Stimulated activated CD4-positive, alpha-beta T cell treated with anti-CD3 and anti-CD28 coated beads, Interleukin-1b, Interleukin-23, amount 100 ng/mL, for 1 hour (primary cell): Measurements from ENCODE around the gene KLHL29.

ENCODE experiments used
- DNase-seq, 2 donors: peaks; one replicate each; pipeline ENCODE4 v3.0.0-alpha.2; 2020; ENCODE audit warnings: low read depth in 2 of 2

The KLHL29 gene

GRCh38 chr2:23422089-23423061 is 37.4 kb downstream of the KLHL29 start:
- DNase-seq = no peak

GRCh38 chr2:23423062-23423872 is 38.3 kb downstream of the KLHL29 start:
- DNase-seq = no peak

DNA sequence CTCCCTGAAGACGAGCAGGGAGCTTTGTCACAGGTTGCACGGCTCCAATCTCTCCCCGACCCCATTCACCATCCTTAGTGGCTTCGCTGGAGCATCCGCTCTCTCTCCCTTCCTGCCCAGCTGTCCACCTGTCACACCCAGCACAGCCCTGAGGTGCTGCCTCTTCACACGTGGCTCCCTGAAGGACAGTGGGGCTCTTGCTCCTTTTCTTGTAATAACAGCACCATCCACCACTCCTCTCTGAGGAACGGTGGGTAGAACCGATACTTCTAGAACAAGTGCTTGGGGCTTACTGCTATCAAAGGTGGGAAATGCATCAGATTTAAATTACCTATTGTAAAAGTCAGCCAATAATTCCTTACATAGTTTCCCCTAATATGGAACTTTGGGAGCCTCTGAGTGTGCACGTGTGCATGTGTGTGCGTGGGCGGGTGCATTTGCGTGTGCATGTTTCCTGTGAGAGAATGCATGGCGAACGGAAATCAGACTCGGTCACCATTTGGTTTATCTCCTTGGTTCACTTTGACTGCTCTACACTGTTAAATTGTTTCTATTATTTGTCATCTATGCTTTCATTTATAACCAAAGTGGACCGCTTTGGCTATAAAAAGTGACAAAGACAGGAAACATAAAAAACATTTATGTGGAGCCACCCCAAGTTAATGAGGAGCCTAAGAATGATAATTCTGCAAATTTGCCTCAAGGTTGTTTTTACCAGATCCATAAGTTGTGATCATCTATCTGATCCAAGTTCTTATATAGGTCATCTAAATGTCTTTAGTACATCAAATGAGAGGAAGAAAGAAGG is 39.1 kb downstream of the KLHL29 start:
- no peak for DNase-seq

DNA sequence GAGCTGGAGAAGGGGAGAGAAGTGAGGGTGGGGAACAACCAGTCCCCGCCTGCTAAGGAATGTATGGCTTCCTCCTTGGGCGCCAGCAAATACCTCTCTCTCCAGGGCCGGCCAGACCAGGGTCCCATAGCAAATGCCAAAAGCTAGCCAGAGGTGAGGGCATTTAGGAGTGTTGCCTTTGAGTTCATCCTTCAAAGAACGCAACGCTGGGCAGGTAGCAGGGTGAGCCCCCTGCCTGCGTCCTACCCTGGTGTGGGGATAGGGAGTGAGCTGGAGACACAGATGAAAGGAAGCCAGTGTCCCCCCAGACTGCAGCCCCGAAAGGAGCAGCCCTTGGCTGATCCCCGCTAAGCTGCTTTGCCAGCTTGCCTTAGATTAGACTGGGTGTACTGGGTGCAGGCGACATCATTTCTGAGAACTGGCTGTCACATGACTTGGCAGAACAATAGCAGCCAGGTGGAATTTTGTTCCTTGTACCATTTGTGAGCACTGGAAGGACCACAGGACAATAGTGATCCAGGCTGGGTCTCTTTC is 40.4 kb downstream of the KLHL29 start:
- no peak for DNase-seq

- no peak for DNase-seq
These were observed 40.9 kb downstream of the KLHL29 start for GRCh38 chr2:23425885-23426262.

DNA sequence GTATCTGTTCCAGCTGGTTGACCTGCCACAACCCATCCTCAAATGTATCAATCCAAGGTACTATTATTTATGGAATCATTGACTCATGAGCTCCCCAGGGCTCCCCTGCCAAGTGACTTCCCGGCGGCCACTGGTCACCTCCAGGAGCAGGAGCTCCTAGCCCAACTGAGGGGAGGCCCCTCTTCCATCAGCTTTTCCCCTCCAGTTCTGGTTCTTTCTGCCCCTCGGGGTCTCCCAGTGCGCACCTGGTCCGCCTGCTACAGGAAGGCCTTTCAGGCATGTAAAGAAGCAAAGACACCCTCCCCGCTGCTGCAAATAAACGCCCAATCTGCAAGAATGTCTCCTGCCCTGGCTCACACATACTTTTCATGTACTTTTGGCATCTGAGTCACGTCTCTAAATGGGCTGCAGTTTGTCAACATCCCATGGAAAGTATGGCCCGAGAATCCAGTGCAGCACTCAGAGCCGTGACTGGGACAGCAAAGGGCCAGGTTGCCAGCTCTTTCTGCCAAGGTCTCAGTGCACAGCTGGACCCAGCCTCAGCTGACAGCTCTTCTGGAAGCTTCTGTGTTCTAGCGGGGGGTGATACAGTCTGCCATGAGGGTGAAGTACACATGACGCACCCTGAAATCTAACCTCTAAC is 41.4 kb downstream of the KLHL29 start:
- no peak for DNase-seq

DNA sequence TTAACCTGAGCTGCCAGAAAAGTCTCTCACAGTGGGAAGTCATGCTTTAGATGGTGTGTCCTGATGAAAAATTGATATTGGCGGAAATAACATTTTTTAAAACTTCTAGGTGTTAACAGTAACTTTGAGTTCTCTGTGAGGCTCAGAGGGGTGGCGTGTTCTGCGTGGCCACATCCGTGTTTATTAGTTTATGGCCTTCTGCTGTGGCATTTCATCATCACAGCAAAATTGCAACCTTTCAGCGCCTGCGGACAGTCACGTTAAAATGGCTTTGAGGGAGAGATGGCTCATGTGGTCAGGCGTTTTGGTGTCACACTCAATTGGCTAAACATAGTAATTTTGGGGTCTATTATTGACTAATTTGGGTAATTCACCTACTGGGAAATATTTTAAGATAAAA is 42.4 kb downstream of the KLHL29 start:
- DNase-seq = no peak

DNA sequence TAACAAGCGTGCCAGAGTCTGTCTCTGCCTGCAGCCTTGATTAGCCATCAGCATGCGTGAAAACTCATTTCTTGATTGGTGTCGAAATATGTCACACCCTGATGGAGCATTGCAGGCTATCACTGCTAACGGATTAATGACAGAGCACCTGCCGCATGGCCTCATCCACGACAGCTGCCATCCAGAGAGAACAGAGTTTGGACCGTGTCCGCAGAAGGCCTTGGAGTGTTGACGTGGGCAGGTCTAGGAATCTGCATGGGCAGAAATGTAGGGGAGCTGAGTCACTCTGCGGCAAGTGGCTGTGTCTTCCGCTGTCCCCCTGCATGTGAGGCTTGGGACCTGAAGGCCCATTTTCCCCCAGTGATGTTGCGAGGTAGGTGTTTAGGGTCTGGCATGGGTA is 43.0 kb downstream of the KLHL29 start:
- no peak for DNase-seq

GRCh38 chr2:23429036-23429435 is 44.1 kb downstream of the KLHL29 start:
- no peak for DNase-seq

DNA sequence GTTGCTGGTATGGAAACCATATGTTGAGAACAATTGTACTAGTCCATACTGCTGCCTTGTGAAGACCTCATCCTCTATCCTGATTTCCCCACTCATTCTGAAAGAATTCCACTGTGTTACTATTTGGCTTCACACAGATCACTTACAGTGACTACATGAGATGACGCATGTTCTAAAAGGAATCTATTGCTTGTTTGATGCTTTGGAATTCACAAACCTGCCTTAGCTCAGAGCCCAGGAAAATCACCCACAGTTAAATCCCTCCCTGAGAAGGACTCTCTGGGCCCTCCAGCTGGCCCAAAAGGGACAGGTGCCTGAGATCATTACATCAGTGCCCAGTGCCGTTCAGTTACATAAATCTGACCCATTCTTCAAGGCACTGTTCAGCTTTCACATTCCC is 45.3 kb downstream of the KLHL29 start:
- DNase-seq = no peak

DNA sequence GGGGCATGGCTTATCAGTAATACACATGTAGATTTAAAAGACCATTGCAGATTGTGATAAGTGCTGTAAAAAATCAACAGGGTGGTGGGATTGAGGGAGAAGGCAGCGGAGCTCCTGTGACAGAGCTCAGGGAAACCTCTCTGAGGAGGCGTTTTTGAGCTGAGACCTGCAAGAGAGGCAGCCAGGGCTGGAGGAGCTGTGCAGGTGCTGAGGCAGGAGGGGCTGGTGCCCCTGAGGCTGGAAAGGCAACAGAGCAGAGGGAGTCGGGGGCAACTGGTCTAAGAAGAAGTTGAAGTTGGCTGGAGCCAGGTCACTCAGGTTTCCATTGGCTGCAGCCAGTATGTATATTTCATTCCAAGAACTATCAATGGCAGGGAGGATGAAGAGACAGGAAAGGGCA is 47.6 kb downstream of the KLHL29 start:
- DNase-seq = no peak

DNA sequence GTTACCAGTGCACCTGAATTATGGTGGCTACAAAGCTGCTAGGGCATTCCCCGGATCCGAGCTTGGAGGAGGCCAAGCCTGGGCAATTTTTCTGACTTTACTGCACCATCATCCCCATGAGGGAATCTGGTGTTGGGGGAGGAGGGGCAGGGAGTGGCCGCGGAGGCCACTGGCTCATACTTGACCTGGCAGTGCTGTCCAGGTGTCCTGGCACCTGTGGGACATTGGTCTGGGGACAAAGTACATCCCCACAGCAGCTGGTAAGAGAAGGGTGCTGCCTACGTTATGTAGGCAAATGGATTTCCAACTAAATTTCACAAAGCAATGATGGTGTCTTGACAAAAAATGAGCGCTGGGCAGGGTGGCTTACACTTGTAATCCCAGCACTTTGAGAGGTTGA is 48.3 kb downstream of the KLHL29 start:
- DNase-seq = no peak

GRCh38 chr2:23434721-23435121 is 49.7 kb downstream of the KLHL29 start:
- DNase-seq = no peak

DNA sequence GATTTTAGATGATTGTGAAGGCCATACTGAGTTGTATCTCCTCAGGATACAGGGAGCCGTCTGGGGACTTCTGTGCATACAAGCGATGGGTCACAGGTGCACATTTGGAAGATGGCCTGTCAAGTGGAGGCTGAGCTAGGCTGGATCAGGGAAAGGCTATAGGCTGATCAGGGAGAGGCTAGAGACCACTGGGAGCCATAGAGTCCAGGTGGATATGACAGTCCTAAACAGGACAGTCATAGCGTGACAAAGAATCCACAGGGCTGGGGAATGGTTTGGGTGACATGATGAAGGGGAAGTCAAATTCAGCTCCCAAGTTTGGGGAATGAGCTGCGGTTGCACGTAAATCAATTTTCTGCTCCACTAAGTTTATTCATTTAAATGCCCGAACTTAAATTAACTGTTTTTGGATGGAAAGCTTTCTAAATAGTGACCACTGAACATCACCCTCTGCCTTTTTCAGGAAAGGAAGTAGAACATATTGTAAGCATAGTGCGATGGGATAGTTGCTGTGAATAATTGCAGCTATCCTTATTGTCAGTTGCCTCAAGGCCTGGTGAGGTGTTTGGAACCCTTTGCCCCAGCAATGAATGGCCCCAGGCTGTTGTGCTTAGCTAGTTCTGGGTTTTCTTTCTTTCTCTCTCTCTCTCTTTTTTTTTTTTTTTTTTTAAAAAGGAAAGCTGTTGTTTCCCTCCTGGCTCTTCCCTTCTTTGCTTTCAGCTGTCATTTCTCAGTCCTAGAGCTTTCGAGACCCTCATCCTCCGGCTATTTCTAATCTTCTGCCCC is 50.5 kb downstream of the KLHL29 start:
- no peak for DNase-seq

- DNase-seq = no peak
These were observed 51.5 kb downstream of the KLHL29 start for GRCh38 chr2:23436346-23437098.

DNA sequence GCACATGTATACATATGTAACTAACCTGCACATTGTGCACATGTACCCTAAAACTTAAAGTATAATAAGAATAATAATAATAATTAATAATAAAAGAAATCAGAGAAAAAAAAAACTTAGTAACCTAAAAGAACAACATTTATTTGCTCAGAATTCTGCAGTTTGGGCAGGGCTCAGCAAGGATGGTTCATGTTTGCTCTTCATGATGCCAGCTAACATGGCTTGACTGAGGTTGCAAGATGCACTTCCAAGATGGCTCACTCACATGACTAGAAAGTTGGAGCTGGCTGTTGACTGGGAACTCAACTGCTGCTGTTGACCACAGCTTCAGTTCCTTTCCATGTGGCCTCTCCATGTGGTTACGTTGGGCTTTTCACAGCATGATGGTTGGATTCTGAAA is 56.4 kb downstream of the KLHL29 start:
- no peak for DNase-seq

DNA sequence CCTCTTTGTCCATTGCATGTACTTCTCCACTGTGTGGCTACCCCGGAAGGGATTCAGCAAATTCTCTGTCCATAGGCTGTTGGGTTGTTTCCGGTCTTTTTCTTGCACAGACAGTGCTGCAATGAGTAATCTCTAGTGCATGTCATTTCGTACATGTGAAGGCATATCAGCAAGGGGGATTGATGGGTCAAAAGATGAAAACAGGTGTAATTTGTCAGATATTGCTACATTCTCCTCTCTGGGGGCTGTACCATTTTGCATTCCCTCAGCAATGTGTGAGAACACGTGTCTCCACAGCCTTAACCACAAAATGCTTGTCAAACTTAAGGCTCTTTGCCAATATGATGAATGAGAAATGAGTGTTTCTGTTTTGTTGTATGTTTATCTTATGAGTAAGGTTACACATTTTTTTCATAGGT is 60.5 kb downstream of the KLHL29 start:
- DNase-seq = no peak

- no peak for DNase-seq
These were observed 61.9 kb downstream of the KLHL29 start for GRCh38 chr2:23446916-23447315.

DNA sequence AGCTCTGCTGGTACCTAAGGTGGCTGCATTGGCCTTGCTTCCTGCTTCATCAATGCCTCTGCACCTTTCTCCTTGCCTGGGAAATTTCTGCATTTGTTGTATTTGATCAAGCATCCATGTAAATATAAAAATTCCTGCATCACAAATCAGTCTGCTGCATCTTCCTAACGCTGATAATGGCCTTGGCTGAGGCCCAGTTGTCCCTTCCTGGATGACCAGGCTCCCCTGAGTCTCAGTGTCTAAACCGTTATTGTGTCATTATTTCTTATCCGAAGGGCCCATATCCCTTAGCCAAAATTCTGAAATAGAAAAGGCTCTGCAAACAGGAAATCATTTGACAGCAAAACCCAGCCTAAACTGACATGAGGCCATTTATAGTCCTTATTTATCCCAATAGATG is 62.4 kb downstream of the KLHL29 start:
- DNase-seq = no peak

GRCh38 chr2:23448906-23449305 is 63.9 kb downstream of the KLHL29 start:
- DNase-seq = no peak
